ENCODE results near the gene SPRR5.

- TF ChIP-seq POLR2A (IDR thresholded peaks at IDR 0.05) (no peak), CTCF (IDR thresholded peaks at IDR 0.05) (no peak), POLR2AphosphoS5 (IDR thresholded peaks at IDR 0.05) (no peak), EP300 (IDR thresholded peaks at IDR 0.05) (no peak)
Observed at GRCh38 chr1:152932170-152932811, 14.7 kb upstream of the SPRR5 start.
